ACC112 (cell line): Measurements from ENCODE around the gene SOX12.
"Not testable (repeated sequence)": the region's sequence is repeated elsewhere in the genome, so short reads cannot be mapped to it uniquely, and the experiment has no call there.

Source experiments
- H2AFZ ChIP-seq: fragments of 200-600 bp; sonication (generic); one replicate; pipeline ENCODE4 v1.6.0; 2017; ENCODE audit warnings: antibody characterized with exemption, low read length; ENCODE audit not compliant: unreplicated experiment
- H3K27ac ChIP-seq: fragments of 200-600 bp; sonication (generic); 2 replicates; pipeline ENCODE4 v1.5.1; 2014; ENCODE audit warnings: low read depth, mild to moderate bottlenecking, antibody characterized with exemption, low read length, moderate library complexity
- H3K27me3 ChIP-seq: fragments of 200-600 bp; sonication (generic); 2 replicates; pipeline ENCODE4 v1.6.1; 2014; ENCODE audit warnings: mild to moderate bottlenecking, antibody characterized with exemption, low read length, moderate library complexity, mixed read lengths; ENCODE audit not compliant: insufficient read depth
- H3K36me3 ChIP-seq: fragments of 200-600 bp; sonication (generic); 2 replicates; pipeline ENCODE4 v1.6.1; 2016; ENCODE audit warnings: mild to moderate bottlenecking, antibody characterized with exemption, low read length, moderate library complexity, mixed read lengths; ENCODE audit not compliant: insufficient read depth
- H3K4me1 ChIP-seq: fragments of 200-600 bp; sonication (generic); one replicate; pipeline ENCODE4 v1.6.1; 2016; ENCODE audit warnings: low read length, mixed read lengths; ENCODE audit not compliant: insufficient read depth, unreplicated experiment, control insufficient read depth
- H3K4me3 ChIP-seq: fragments of 200-600 bp; sonication (generic); 2 replicates; pipeline ENCODE4 v1.5.1; 2014; ENCODE audit warnings: mild to moderate bottlenecking, low read depth, low read length
- H3K79me2 ChIP-seq: fragments of 200-600 bp; sonication (generic); one replicate; pipeline ENCODE4 v1.6.0; 2016; ENCODE audit warnings: low read length; ENCODE audit not compliant: control insufficient read depth, unreplicated experiment, insufficient read depth

SOX12 gene

DNA sequence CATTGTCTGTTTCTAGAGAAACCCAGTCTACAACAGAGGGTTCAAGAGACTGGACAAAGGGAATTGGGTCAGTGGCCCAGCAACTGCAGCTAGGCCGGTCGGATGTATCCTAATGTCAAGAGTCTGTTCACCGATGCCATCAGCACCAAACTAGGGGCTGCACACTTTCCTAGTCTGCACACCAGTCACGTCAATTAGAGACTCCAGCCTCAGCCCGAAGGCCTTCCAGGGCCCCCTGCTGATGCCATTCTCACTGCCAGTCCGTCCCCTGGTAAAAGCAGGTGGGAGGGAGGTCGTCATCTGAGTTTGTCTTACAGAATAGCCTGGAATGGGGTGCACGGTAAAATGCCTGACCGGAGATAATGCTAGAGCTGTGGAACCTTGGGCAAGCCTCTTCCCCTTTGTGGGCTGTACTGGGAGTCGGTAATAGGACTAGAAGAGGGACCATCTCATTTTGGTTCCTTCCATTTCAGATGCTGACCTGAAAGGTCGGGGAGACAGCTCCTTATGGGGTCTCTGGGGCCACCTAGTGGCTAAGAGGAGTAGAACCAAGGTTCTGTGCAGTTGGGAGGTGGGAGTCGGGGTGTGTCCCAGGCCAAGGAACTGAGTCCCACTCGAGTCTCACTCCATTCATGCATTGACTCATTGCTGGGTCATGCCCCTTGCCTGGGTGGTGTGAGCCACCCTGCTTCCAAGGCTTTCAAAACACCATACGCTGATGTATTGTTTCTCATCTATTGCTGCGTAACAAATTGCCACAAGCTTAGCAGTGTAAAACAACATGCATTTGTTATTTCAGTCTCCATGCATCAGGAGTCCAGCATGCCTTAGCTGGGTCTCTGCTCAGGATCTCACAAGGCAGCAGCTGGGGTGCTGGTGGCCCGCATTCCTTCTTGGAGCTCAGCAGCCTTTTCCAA, 5.1 kb downstream of the SOX12 start:
- Histone ChIP-seq H3K27ac (peak overlapping the region; percentile 11), H3K79me2 (peaks cover 15% of the 10 kb centered on the region), H2AFZ (no peak overlapping the region), H3K4me1 (peaks cover 23% of the 10 kb centered on the region), H3K4me3 (no peak overlapping the region), H3K27me3 (no peaks in the 10 kb centered on the region), H3K36me3 (no peaks in the 10 kb centered on the region)

DNA sequence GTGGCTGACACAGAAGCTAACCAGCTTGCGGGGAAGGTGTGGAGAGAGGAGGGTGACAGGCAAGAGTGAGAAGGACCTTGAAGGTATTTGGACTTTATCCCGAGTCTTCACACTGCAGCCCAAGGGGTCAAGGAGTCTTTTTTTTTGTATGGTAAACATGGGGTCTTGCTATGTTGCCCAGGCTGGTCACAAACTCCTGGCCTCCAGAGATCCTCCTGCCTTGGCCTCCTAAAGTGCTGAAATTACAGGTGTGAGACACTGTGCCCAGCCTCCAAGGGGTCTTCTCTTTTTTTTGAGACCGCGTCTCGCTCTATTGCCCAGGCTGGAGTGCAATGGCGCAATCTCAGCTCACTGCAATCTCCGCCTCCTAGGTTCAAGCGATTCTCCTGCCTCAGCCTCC, 9.2 kb downstream of the SOX12 start:
- Histone ChIP-seq H3K4me1 (peaks cover 9% of the 10 kb centered on the region), H3K27me3 (no peaks in the 10 kb centered on the region), H3K4me3 (no peak overlapping the region), H3K36me3 (no peaks in the 10 kb centered on the region), H3K79me2 (no peaks in the 10 kb centered on the region), H3K27ac (no peak overlapping the region), H2AFZ (no peak overlapping the region)

DNA sequence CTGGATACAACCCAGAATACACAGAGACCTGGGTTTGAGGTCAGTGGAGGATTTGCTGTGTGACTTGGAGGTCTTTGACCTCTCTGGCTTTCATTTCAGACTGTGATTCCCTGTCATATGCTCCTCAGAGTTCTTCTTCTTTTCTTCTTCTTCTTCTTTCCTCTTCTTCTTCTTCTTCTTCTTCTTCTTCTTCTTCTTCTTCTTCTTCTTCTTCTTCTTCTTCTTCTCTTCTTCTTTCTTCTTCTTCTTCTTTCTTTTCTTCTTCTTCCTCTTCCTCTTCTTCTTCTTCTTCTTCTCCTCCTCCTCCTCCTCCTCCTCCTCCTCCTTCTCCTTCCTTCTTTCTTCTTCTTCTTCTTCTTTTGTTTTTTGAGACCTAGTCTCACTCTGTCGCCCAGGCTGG, 10.7 kb downstream of the SOX12 start:
- not testable (repeated sequence) for H3K79me2 ChIP-seq, H3K4me3 ChIP-seq, H3K27ac ChIP-seq, H3K36me3 ChIP-seq, H2AFZ ChIP-seq, H3K4me1 ChIP-seq, H3K27me3 ChIP-seq

DNA sequence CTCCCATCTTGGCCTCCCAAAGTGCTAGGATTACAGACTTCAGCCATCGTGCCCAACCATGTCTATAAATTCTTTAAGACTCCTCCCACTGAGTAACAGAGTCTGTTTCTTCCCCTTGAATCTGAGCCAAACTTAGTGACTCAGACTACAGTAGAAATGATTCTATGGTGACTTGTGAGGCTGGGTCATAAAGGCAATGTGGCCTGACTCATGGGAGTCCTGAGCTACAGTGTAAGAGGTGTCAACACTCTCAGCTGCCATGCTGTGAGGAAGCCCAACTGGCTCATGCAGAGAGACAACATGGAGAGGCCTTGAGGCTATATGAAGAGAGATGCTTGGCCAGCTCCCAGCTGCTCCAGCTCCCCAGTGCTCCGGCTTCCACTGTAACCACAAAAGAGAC, 16.3 kb downstream of the SOX12 start:
- H3K79me2 ChIP-seq, result no peaks in the 10 kb centered on the region
- H3K36me3 ChIP-seq, result 0 out of 2 replicates have a peak, but pooled peaks cover 3% of the 10 kb centered on the region
- H3K27ac ChIP-seq, result peak overlapping the region; percentile 15; the same call in 1 of the 2 replicates
- no peak overlapping the region for H2AFZ ChIP-seq
- H3K4me1 ChIP-seq, result peaks cover 4% of the 10 kb centered on the region
- H3K4me3 ChIP-seq, result no peak overlapping the region
- no peaks in the 10 kb centered on the region for H3K27me3 ChIP-seq

DNA sequence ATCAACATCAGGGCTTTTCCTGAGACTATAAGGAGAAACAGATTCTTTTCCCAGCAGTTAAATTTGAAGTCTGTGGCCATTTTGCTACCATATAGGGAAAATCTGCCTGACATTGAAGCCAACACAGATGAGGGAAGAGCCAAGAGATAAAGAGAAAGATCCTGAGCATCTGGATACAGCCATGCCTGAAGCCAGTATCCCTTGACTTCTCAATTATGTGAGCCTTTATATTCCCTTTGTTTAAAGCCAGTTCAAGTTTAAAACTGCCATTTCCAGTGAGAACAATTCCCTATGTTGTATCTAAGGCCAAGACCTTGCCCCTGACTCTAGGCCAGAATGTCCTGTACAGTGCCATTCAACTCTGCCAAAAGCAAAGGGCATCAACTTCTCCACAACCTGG, 17.8 kb downstream of the SOX12 start:
- Histone ChIP-seq H3K36me3 (0 out of 2 replicates have a peak, but pooled peaks cover 3% of the 10 kb centered on the region), H3K79me2 (no peaks in the 10 kb centered on the region), H3K4me1 (peaks cover 4% of the 10 kb centered on the region), H2AFZ (no peak overlapping the region), H3K27ac (no peak overlapping the region), H3K27me3 (no peaks in the 10 kb centered on the region), H3K4me3 (no peak overlapping the region)

DNA sequence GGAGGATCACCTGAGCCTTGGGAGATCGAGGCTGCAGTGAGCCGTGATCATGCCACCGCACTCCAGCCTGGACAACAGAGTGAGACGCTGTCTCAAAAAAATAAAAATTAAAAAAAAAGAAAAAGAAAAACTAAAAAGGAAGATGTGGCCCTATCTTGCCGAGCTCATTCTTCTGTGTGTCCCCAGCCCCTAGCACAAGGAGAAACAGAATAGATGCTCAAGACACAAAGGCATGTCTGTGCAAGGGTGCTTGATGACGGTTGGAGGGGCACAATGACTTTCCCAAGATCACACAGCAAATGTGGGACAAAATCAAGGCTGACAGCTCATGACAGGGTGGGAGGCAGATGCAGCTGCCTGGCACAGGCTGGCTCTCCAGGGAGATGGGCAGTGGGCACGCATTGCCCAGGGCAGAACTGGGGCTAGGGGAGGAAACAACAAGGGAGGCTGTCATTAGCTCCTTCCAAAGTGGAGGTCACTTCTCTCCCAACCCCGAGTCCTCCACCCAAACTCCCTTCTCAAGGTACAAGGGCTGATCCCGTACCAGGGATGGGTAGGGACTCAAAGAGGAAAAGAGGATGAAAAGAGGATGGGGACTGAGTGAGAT, 20.8 kb downstream of the SOX12 start:
- H3K79me2 ChIP-seq, result peaks cover 6% of the 10 kb centered on the region
- H2AFZ ChIP-seq, result peak overlapping the region; percentile 93
- peaks cover 8% of the 10 kb centered on the region for H3K4me1 ChIP-seq
- H3K27ac ChIP-seq, result peak overlapping the region; percentile 87
- no peaks in the 10 kb centered on the region for H3K27me3 ChIP-seq
- 0 out of 2 replicates have a peak, but pooled peaks cover 3% of the 10 kb centered on the region for H3K36me3 ChIP-seq
- peak overlapping the region; percentile 95 for H3K4me3 ChIP-seq

DNA sequence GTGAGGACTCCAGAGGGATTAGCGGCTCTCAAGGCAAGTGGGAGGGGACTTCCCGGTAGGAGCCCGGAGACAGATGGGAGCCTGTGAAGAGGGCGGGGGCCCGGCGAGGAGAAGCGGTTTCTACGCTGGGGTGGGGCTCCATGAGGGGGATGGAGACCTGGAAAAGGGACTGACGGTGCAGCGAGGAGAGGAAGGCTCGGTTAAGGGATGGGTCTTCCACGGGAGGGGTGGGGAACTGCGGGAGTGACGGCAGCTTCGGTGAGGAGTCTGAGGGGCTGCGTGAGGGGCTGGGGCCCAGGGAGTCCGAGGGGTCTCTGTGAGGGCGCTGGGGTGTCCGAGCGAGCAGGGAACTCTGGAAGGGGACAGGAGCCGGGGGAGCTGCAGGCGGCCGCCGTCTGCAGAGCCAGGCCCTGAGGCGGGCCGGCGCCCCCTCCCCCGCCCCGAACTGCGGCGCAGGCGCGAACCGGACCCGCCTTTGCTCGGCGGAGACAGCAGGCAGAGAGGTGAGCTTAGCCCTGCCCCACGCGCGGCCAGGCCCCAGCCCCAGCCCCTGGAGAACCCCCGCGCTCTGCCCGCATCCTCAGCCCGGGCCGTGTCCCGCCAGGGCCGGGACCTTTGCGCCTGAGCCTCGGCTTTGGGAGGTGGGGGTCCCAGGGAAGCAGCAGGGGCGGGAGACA, 21.4 kb downstream of the SOX12 start, which contains the start of gene NRSN2:
Gene NRSN2 (plus strand): TSS at position 472 of the 677 bp plus-strand sequence. CDS start 2,533 bp downstream, outside the sequence.
- peak within 1 kb of the TSS; percentile 93 for H2AFZ ChIP-seq
- H3K4me3 ChIP-seq, result peak within 1 kb of the TSS; percentile 95
- 0 out of 2 replicates have a peak, but pooled peaks cover 3% of the 10 kb centered on the region for H3K36me3 ChIP-seq
- H3K27ac ChIP-seq, result peak within 1 kb of the TSS; percentile 87
- H3K27me3 ChIP-seq, result no peaks in the 10 kb centered on the region
- H3K4me1 ChIP-seq, result peaks cover 8% of the 10 kb centered on the region
- H3K79me2 ChIP-seq, result peaks cover 6% of the 10 kb centered on the region

DNA sequence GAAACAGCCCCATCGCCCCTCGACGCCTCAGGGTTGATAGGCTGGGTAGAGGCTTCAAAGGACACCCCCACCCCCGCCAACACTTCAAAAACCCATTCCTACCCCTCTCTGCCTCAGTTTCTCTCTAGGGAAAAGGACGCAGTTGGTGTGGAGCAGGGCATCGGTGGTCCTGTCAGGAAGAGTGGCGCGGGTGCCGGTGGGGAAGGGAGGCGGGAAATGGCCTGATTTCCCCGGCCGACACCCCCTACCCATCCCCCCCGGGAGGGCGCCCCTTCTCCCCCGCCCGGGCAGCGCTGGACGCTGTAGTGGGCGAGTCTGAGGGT, 21.9 kb downstream of the SOX12 start:
- Histone ChIP-seq H3K4me3 (peak overlapping the region; percentile 95), H2AFZ (no peak overlapping the region), H3K27me3 (no peaks in the 10 kb centered on the region), H3K79me2 (peaks cover 6% of the 10 kb centered on the region), H3K36me3 (0 out of 2 replicates have a peak, but pooled peaks cover 3% of the 10 kb centered on the region), H3K27ac (peak overlapping the region; percentile 87), H3K4me1 (peaks cover 8% of the 10 kb centered on the region)

DNA sequence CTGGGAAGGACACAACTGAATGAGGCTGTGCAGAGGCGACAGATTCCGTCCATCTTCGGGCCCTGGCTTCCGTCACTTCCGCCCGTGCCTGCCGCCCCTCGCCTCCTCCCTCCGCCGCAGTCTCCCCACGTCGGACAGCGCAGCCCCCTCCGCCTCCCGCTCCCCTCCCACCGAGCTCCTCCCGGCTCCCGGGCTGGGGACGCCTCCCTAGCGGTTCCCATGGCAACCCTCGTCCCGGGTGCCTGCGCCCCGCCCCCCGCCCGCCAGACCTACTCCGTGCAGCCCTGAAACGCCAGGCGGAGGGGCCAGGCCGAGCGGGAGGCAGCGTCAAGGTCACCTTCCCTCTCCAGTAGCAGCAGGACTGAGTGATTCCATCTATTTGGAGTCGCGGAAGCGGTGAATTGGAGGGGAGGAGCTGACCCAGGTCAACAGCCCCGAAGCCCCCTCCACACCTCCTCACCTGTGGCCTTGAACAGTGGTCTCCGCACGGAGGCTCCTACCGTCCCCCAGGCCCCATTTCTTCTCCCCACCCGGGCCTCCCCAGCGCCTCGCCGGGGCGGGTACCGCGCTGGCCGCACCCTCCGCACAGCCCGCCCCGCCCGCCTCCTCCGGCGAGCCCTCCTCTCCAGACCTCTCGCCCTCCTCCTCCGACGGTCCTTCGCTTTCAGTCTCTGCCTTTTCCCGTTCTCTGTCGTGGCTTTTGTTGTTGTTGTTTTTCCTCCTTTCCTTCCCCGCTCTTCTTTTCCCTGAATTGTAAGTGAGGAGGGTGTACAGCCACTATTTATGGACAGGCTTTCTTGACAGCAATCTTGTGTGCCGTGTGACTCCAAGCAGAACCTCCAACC, 22.5 kb downstream of the SOX12 start:
- no peaks in the 10 kb centered on the region for H3K27me3 ChIP-seq
- H3K4me3 ChIP-seq, result peak overlapping the region; percentile 95
- H3K36me3 ChIP-seq, result 0 out of 2 replicates have a peak, but pooled peaks cover 3% of the 10 kb centered on the region
- peak overlapping the region; percentile 87 for H3K27ac ChIP-seq
- H3K79me2 ChIP-seq, result peaks cover 6% of the 10 kb centered on the region
- no peak overlapping the region for H2AFZ ChIP-seq
- peaks cover 8% of the 10 kb centered on the region for H3K4me1 ChIP-seq
